HEK293 (cell line): ENCODE data around the gene C9orf57.

ENCODE experiments used
- CTCF ChIA-PET: fragments of 350-600 bp; formaldehyde crosslinking; extraction: SDS; loops from one replicate; lab custom pipeline; 2021; ENCODE audit warnings: antibody characterized with exemption; lab: Yijun Ruan, JAX
- POLR2A ChIA-PET: fragments of 300-600 bp; formaldehyde crosslinking; extraction: SDS; loops from one replicate; lab custom pipeline; 2020; ENCODE audit warnings: antibody characterized with exemption, inconsistent platforms; lab: Yijun Ruan, JAX
- H3K27ac ChIP-seq: fragments of 200-500 bp; sonication (Bioruptor generic); 2 replicates; pipeline ENCODE4 v1.5.1; 2014; ENCODE audit warnings: low read depth, low read length, control low read depth, inconsistent platforms; ENCODE audit errors: extremely low read depth
- H3K36me3 ChIP-seq, 2 experiments: fragments of 200-500 bp in 1 of 2; sonication (Bioruptor generic) in 1 of 2; 1 replicate in 1 of 2; 2 replicates in 1 of 2; pipeline ENCODE4 v1.5.1; 2014 to 2017; ENCODE audit warnings: inconsistent platforms in 2 of 2, low read length in 2 of 2; ENCODE audit not compliant: control insufficient read depth in 2 of 2, insufficient read depth in 1 of 2
- H3K4me1 ChIP-seq: fragments of 200-500 bp; sonication (Bioruptor generic); 2 replicates; pipeline ENCODE4 v1.5.1; 2014; ENCODE audit warnings: mild to moderate bottlenecking, low read length, inconsistent platforms; ENCODE audit not compliant: control insufficient read depth, insufficient read depth
- H3K4me3 ChIP-seq: 2 replicates; pipeline ENCODE4 v1.5.1; 2011; ENCODE audit warnings: low read depth, mild to moderate bottlenecking, control low read depth, low read length, moderate library complexity
- H3K9me3 ChIP-seq: fragments of 200-500 bp; sonication (Bioruptor generic); 2 replicates; pipeline ENCODE4 v1.5.1; 2014; ENCODE audit warnings: low read depth, low read length, inconsistent platforms; ENCODE audit not compliant: control insufficient read depth, insufficient read depth
- BCL11A ChIP-seq: fragments of 450-650 bp; formaldehyde crosslinking; IDR thresholded peaks from 2 replicates; pipeline ENCODE4 v1.5.1; 2016; ENCODE audit warnings: low read depth, missing biosample characterization, missing genetic modification characterization
- EGR2 ChIP-seq: fragments of 450-650 bp; formaldehyde crosslinking; IDR thresholded peaks from 2 replicates; pipeline ENCODE4 v1.5.1; 2016; ENCODE audit warnings: low read depth, missing biosample characterization, missing genetic modification characterization
- HOXA7 ChIP-seq: sonication (generic); formaldehyde crosslinking; IDR thresholded peaks from 2 replicates; pipeline ENCODE4 v1.8.1; 2022; ENCODE audit warnings: missing genetic modification reagents, borderline replicate concordance
- HOXC10 ChIP-seq: sonication (generic); formaldehyde crosslinking; IDR thresholded peaks from 2 replicates; pipeline ENCODE4 v1.8.1; 2023; ENCODE audit warnings: mild to moderate bottlenecking, missing genetic modification reagents
- IKZF3 ChIP-seq: fragments of 450-650 bp; IDR thresholded peaks from 2 replicates; pipeline ENCODE4 v1.5.0; 2018; ENCODE audit warnings: missing biosample characterization, mild to moderate bottlenecking, missing genetic modification characterization, moderate library complexity
- SETDB1 ChIP-seq: IDR thresholded peaks from one replicate; pipeline ENCODE4 v1.6.1; 2017; ENCODE audit warnings: mild to moderate bottlenecking, low read length, moderate library complexity, mixed read lengths; ENCODE audit not compliant: insufficient read length
- TCF7L2 ChIP-seq: IDR thresholded peaks from 2 replicates; pipeline ENCODE4 v1.6.1; 2011; ENCODE audit warnings: low read depth, mild to moderate bottlenecking, inconsistent platforms, low read length, moderate library complexity, borderline replicate concordance
- ZBTB7A ChIP-seq: fragments of 450-650 bp; formaldehyde crosslinking; IDR thresholded peaks from 2 replicates; pipeline ENCODE4 v1.5.1; 2016; ENCODE audit warnings: low read depth, missing biosample characterization, missing genetic modification characterization
- ZFHX2 ChIP-seq: fragments of 450-650 bp; formaldehyde crosslinking; conservative IDR thresholded peaks from 2 replicates; pipeline ENCODE4 v1.5.1; 2016; ENCODE audit warnings: missing biosample characterization, missing genetic modification characterization
- ZNF138 ChIP-seq: fragments of 450-650 bp; formaldehyde crosslinking; IDR thresholded peaks from 2 replicates; pipeline ENCODE4 v1.5.1; 2016; ENCODE audit warnings: missing biosample characterization, missing genetic modification characterization, borderline replicate concordance
- ZNF146 ChIP-seq: fragments of 450-650 bp; formaldehyde crosslinking; IDR thresholded peaks from 2 replicates; pipeline ENCODE4 v1.5.1; 2016; ENCODE audit warnings: missing biosample characterization, missing genetic modification characterization
- ZNF16 ChIP-seq: fragments of 450-650 bp; formaldehyde crosslinking; IDR thresholded peaks from 2 replicates; pipeline ENCODE4 v1.5.1; 2016; ENCODE audit warnings: low read depth, missing biosample characterization, missing genetic modification characterization
- ZNF248 ChIP-seq: fragments of 450-650 bp; formaldehyde crosslinking; IDR thresholded peaks from 2 replicates; pipeline ENCODE4 v1.5.1; 2017; ENCODE audit warnings: missing biosample characterization, missing genetic modification characterization
- ZNF324 ChIP-seq: fragments of 450-650 bp; formaldehyde crosslinking; IDR thresholded peaks from 2 replicates; pipeline ENCODE4 v1.5.1; 2016; ENCODE audit warnings: missing biosample characterization, missing genetic modification characterization
- ZNF341 ChIP-seq: fragments of 450-650 bp; formaldehyde crosslinking; IDR thresholded peaks from 2 replicates; pipeline ENCODE4; 2016; ENCODE audit warnings: low read depth, missing biosample characterization, missing genetic modification characterization
- ZNF354C ChIP-seq: fragments of 450-650 bp; formaldehyde crosslinking; IDR thresholded peaks from 2 replicates; pipeline ENCODE4 v1.5.1; 2016; ENCODE audit warnings: missing biosample characterization, missing genetic modification characterization, low read depth, borderline replicate concordance
- ZNF391 ChIP-seq: fragments of 450-650 bp; formaldehyde crosslinking; IDR thresholded peaks from 2 replicates; pipeline ENCODE4 v1.5.1; 2016; ENCODE audit warnings: low read depth, missing biosample characterization, missing genetic modification characterization, borderline replicate concordance
- ZNF394 ChIP-seq: fragments of 450-650 bp; formaldehyde crosslinking; IDR thresholded peaks from 2 replicates; pipeline ENCODE4 v1.5.1; 2016; ENCODE audit warnings: missing biosample characterization, missing genetic modification characterization, mild to moderate bottlenecking, moderate library complexity, borderline replicate concordance
- ZNF416 ChIP-seq: fragments of 450-650 bp; formaldehyde crosslinking; IDR thresholded peaks from 2 replicates; pipeline ENCODE4 v1.5.1; 2016; ENCODE audit warnings: missing biosample characterization, missing genetic modification characterization
- ZNF510 ChIP-seq: fragments of 450-650 bp; formaldehyde crosslinking; IDR thresholded peaks from 2 replicates; pipeline ENCODE4 v1.5.1; 2018; ENCODE audit warnings: mild to moderate bottlenecking, missing genetic modification characterization, missing biosample characterization; ENCODE audit not compliant: insufficient replicate concordance
- ZNF530 ChIP-seq: fragments of 450-650 bp; formaldehyde crosslinking; IDR thresholded peaks from 2 replicates; pipeline ENCODE4 v1.5.1; 2016; ENCODE audit warnings: low read depth, missing biosample characterization, missing genetic modification characterization
- ZNF558 ChIP-seq: fragments of 450-650 bp; formaldehyde crosslinking; IDR thresholded peaks from 2 replicates; pipeline ENCODE4 v1.5.1; 2016; ENCODE audit warnings: missing biosample characterization, missing genetic modification characterization
- ZNF837 ChIP-seq: fragments of 450-650 bp; formaldehyde crosslinking; IDR thresholded peaks from 2 replicates; pipeline ENCODE4 v1.5.1; 2016; ENCODE audit warnings: missing biosample characterization, missing genetic modification characterization
- ZSCAN16 ChIP-seq: fragments of 450-650 bp; formaldehyde crosslinking; IDR thresholded peaks from 2 replicates; pipeline ENCODE4 v1.5.1; 2016; ENCODE audit warnings: missing biosample characterization, missing genetic modification characterization
- TF ChIP-seq, protein P1 (sequence below): fragments of 450-650 bp; formaldehyde crosslinking; IDR thresholded peaks from 2 replicates; pipeline ENCODE4 v1.5.1; 2016; ENCODE audit warnings: missing biosample characterization, missing genetic modification characterization, borderline replicate concordance

The C9orf57 gene

DNA sequence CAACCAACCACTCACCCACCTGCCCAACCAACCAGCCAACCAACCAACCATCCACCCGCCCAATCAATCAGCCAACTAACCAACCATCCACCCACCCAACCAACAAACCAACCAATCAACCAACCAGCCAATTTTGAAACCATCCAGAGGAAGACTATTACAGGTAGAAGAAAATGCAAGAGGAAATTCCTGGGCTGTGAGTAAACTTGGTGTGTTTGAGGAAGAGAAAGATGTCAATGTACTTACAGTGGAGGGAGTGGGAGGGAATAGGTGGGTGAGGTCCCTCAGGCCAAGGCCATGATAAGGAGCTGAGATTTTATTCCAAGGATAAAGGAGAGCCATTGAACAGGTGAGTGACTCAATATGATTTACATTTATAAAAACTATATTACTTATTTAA lies 30.4 kb downstream of the C9orf57 start:
- H3K27ac ChIP-seq = no peak overlapping the region
- CTCF ChIA-PET = interaction anchor here (0.6 to 2.1 kb wide), 3 partner anchors 9 to 426 kb away, joined by 3 to 15 read pairs (median 5); no protein-coding TSS in a partner anchor
- POLR2A ChIA-PET = no interaction called here

DNA sequence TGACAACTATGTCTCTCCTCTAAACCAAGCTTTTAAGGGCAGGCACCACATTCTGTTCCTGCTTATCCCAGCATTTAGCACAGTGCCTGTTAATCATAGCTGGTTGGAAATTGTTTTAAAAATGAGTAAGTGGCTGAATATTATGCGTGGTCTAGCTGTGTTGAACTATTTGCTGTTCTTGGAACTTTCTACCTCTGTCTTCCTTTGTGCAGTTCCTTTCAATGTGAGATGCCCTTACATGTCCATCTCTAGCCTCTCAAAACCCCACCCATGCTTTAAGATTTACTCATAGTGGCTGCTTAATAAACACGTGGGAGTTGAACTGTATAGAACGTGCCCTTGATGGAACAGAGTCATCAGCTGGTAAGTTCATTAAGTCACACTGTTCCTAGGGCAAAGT lies 34.5 kb downstream of the C9orf57 start:
- Histone ChIP-seq H3K27ac (no peak overlapping the region), H3K9me3 (no peaks in the 10 kb centered on the region), H3K4me1 (no peaks in the 10 kb centered on the region), H3K4me3 (no peak overlapping the region), H3K36me3 (no peaks in the 10 kb centered on the region)
- POLR2A ChIA-PET = interaction anchor here (2.8 kb wide), 1 partner anchor 115 kb away, joined by 12 read pairs; the partner anchor contains the start of genes ABHD17B and C9orf85
- TF ChIP-seq ZNF394 = no peak
- no peak for TF ChIP-seq ZNF391 (tag by site-specific recombination)
- TF ChIP-seq ZNF324 = no peak
- no peak for TF ChIP-seq ZNF530 (tag by site-specific recombination)
- TF ChIP-seq ZNF16 = no peak
- TF ChIP-seq ZNF146 (tag by site-specific recombination) = no peak
- no peak for TF ChIP-seq ZNF416 (tag by site-specific recombination)
- no peak for TF ChIP-seq BCL11A (tag by site-specific recombination)
- TF ChIP-seq ZSCAN16 (tag by site-specific recombination) = no peak
- no peak for TF ChIP-seq ZNF138 (tag by site-specific recombination)
- no peak for TF ChIP-seq ZNF354C (tag by site-specific recombination)
- TF ChIP-seq ZNF341 (tag by site-specific recombination) = no peak
- no peak for TF ChIP-seq HOXC10 (CRISPR knock-in tag)
- no peak for TF ChIP-seq ZNF837 (tag by site-specific recombination)
- CTCF ChIA-PET = interaction anchor here (0.5 to 5.8 kb wide), 24 partner anchors 9 to 741 kb away, joined by 3 to 116 read pairs (median 4); partner anchors contain the start of genes ABHD17B and C9orf85

More for the DNA sequence above, 30.4 kb downstream of the C9orf57 start:
- H3K4me3 ChIP-seq = no peak overlapping the region
- H3K9me3 ChIP-seq = no peaks in the 10 kb centered on the region
- H3K36me3 ChIP-seq = no peaks in the 10 kb centered on the region
- no peaks in the 10 kb centered on the region for H3K4me1 ChIP-seq
- TF ChIP-seq HOXA7 (CRISPR knock-in tag) (no peak), ZNF248 (tag by site-specific recombination) (no peak), TCF7L2 (no peak), EGR2 (tag by site-specific recombination) (peak; percentile 44; the same call in 1 of the 2 replicates), ZNF837 (tag by site-specific recombination) (no peak), ZFHX2 (tag by site-specific recombination) (peak; percentile 42), ZBTB7A (tag by site-specific recombination) (no peak), IKZF3 (no peak)
- TF ChIP-seq, protein P1, sequence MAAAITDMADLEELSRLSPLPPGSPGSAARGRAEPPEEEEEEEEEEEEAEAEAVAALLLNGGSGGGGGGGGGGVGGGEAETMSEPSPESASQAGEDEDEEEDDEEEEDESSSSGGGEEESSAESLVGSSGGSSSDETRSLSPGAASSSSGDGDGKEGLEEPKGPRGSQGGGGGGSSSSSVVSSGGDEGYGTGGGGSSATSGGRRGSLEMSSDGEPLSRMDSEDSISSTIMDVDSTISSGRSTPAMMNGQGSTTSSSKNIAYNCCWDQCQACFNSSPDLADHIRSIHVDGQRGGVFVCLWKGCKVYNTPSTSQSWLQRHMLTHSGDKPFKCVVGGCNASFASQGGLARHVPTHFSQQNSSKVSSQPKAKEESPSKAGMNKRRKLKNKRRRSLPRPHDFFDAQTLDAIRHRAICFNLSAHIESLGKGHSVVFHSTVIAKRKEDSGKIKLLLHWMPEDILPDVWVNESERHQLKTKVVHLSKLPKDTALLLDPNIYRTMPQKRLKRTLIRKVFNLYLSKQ (tag by site-specific recombination) = no peak

DNA sequence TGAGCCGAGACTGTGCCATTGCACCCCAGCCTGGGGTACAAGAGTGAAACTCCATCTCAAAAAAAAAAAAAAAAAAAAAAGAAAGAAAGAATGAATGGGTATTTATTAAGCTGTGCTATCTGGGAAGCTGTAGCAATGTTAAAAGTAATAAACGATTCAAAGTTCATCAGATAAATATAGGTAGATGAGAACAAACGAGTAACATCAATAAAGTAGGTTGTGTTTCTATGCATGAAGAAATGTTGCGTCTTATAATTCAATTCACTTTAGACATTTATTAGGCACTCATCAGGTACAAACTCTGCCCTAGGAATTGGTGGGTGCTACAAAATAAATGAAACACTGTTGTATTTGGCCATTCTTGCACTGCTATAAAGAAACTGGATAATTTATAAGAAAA lies 36.8 kb downstream of the C9orf57 start:
- H3K4me3 ChIP-seq = no peak overlapping the region
- CTCF ChIA-PET = interaction anchor here (0.6 to 5.8 kb wide), 10 partner anchors 11 to 739 kb away, joined by 3 to 116 read pairs (median 4); partner anchors contain the start of genes ABHD17B and C9orf85

More for the DNA sequence above, 36.8 kb downstream of the C9orf57 start:
- TF ChIP-seq ZNF394 = no peak
- TF ChIP-seq ZNF558 (tag by site-specific recombination) = no peak
- no peak for TF ChIP-seq SETDB1
- TF ChIP-seq ZNF510 (tag by site-specific recombination) = no peak
- TF ChIP-seq, all 188 proteins: peak for 0
- POLR2A ChIA-PET = no interaction called here
- no peaks in the 10 kb centered on the region for H3K9me3 ChIP-seq
- no peaks in the 10 kb centered on the region for H3K4me1 ChIP-seq
- no peak overlapping the region for H3K27ac ChIP-seq
- no peaks in the 10 kb centered on the region for H3K36me3 ChIP-seq
